GM18502 (cell line): ENCODE results near the gene LAMP1.
"Not testable (repeated sequence)": the region's sequence is repeated elsewhere in the genome, so short reads cannot be mapped to it uniquely, and the experiment has no call there.

Experiments
- ATAC-seq: cut with Tn5 transposase; IDR thresholded peaks from one replicate; pipeline ENCODE4 v1.9.1; 2021; ENCODE audit warnings: mild to moderate bottlenecking; ENCODE audit not compliant: unreplicated experiment, poor library complexity

Gene LAMP1

GRCh38 chr13:113295776-113296175 lies 1.3 kb upstream of the LAMP1 start:
- ATAC-seq: no peak

- ATAC-seq: peak; percentile 31
Measured at GRCh38 chr13:113297370-113298042, 467 bp downstream of the LAMP1 start.

- no peak for ATAC-seq
Measured at GRCh38 chr13:113298043-113298945, 1.3 kb downstream of the LAMP1 start.

- no peak for ATAC-seq
Measured at GRCh38 chr13:113299951-113300350, 2.9 kb downstream of the LAMP1 start.

- ATAC-seq: no peak
Measured at GRCh38 chr13:113302986-113303385, 5.9 kb downstream of the LAMP1 start.

- ATAC-seq: no peak
Measured at GRCh38 chr13:113304121-113304520, 7.1 kb downstream of the LAMP1 start.

GRCh38 chr13:113305208-113305607 lies 8.2 kb downstream of the LAMP1 start:
- ATAC-seq: no peak

- ATAC-seq: no peak
Measured at GRCh38 chr13:113307491-113307890, 10.5 kb downstream of the LAMP1 start.

GRCh38 chr13:113309473-113309872 lies 12.4 kb downstream of the LAMP1 start:
- no peak for ATAC-seq

- not testable (repeated sequence) for ATAC-seq
Measured at GRCh38 chr13:113314112-113314511, 17.1 kb downstream of the LAMP1 start.

- not testable (repeated sequence) for ATAC-seq
Measured at GRCh38 chr13:113314895-113315470, 17.9 kb downstream of the LAMP1 start.

GRCh38 chr13:113315992-113316391 lies 19.0 kb downstream of the LAMP1 start:
- ATAC-seq: no peak

GRCh38 chr13:113317031-113317430 lies 20.0 kb downstream of the LAMP1 start:
- no peak for ATAC-seq

GRCh38 chr13:113318956-113319355 lies 21.9 kb downstream of the LAMP1 start:
- no peak for ATAC-seq

GRCh38 chr13:113319371-113319770 lies 22.3 kb downstream of the LAMP1 start:
- no peak for ATAC-seq

GRCh38 chr13:113320226-113320875 lies 23.3 kb downstream of the LAMP1 start:
- ATAC-seq: no peak

GRCh38 chr13:113321546-113321945 lies 24.5 kb downstream of the LAMP1 start:
- ATAC-seq: no peak

GRCh38 chr13:113322043-113322461 lies 25.0 kb downstream of the LAMP1 start:
- ATAC-seq: no peak

- ATAC-seq: no peak
Measured at GRCh38 chr13:113322890-113323651, 26.0 kb downstream of the LAMP1 start.

GRCh38 chr13:113323869-113324268 lies 26.8 kb downstream of the LAMP1 start:
- ATAC-seq: no peak
